T-helper 17 cell (primary cell): ENCODE data around the gene TRAPPC10. TPM values are rescaled to one million over a fixed set of nuclear protein-coding genes. Genes with fewer than 3 reads are reported as not detected.

Experiments used
- ATAC-seq: fragments of 150-1000 bp; cut with Tn5 transposase; 2 replicates; pipeline ENCODE4 v1.10.0; 2021; ENCODE audit warnings: mild to moderate bottlenecking, moderate library complexity
- DNase-seq, 3 donors: peaks; one replicate each; pipeline versions ENCODE4 v3.0.0 to v3.0.0-alpha.2; 2020 to 2021
- H3K9me3 ChIP-seq: one replicate; pipeline ENCODE4 v1.7.0; 2013; ENCODE audit warnings: low read length, mild to moderate bottlenecking; ENCODE audit not compliant: control insufficient read depth, poor library complexity, severe bottlenecking
- H3K27ac Mint-ChIP-seq: one replicate; pipeline ENCODE4 v1.8.0; 2022; ENCODE audit warnings: mild to moderate bottlenecking, moderate library complexity, mixed read lengths
- H3K27me3 Mint-ChIP-seq: one replicate; pipeline ENCODE4 v1.8.0; 2022; ENCODE audit warnings: mixed read lengths
- H3K36me3 Mint-ChIP-seq: one replicate; pipeline ENCODE4 v1.8.0; 2022; ENCODE audit warnings: low read depth, mixed read lengths
- H3K4me1 Mint-ChIP-seq: one replicate; pipeline ENCODE4 v1.8.0; 2022; ENCODE audit warnings: mild to moderate bottlenecking, mixed read lengths
- H3K4me3 Mint-ChIP-seq: one replicate; pipeline ENCODE4 v1.8.0; 2022; ENCODE audit warnings: mild to moderate bottlenecking, moderate library complexity, mixed read lengths
- total RNA-seq, 4 donors: library from RNA in 2 of 4; stranded (reverse) in 2 of 4; gene quantifications; one replicate each; pipeline ENCODE4 v1.2.3 and lab custom pipeline; 2022 to 2026

TRAPPC10 gene
- total RNA-seq, 2 donors from 2014 or later: 107 to 122 TPM

DNA sequence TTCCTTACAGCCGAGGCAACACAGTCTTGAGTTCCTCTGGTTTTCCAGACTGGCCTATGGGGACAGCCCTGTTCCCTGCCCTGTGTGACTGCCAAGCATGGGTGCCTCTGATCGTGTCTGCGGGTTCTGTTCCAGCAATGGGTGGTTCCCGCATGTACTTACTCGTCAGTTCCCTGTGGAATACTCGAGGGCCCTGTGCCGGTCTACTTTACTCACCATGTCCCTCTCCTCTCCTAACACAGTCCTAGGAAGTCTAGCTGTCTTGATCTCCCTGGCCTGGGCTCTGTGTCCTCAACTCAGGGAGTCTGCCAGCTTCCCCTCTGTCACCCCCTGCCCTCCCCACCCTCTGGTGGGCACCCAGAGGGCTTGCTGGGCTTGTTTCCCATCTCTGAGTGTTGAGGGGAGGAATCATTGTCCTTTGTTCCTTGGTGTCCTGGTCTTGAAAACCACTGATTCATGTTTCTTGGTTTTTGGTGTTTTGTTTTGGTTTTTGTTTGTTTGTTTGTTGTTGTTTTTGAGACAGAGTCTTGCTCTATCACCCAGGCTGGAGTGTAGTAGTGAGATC, 36.0 kb downstream of the TRAPPC10 start:
- Mint-ChIP-seq H3K36me3 (peaks cover 7% of the 10 kb centered on the region), H3K4me3 (no peak overlapping the region), H3K27me3 (no peaks in the 10 kb centered on the region), H3K4me1 (peaks cover 14% of the 10 kb centered on the region), H3K27ac (peak overlapping the region; percentile 93)
- no peaks in the 10 kb centered on the region for H3K9me3 ChIP-seq
- no peak for ATAC-seq
- DNase-seq: no peak

DNA sequence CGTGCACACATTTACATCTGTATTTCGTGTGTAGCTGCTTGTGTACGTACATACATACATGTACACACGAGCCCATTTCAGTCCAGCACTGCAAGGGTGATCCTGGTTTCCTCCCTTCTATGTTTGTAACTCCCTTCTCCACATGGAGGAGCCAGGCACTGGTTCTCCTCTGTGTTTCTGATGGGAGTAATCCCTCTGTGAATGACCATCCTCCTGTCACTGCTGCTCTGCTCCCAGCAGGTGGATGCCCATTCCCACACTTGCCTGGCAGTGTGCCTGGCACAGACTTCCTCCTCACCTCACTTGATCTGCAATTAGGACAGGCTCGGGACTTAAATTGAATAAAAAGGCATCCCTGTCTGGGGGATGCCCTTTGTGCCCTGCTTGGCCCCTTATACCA, 37.1 kb downstream of the TRAPPC10 start:
- H3K27ac Mint-ChIP-seq: peak overlapping the region; percentile 93
- H3K4me1 Mint-ChIP-seq: peaks cover 14% of the 10 kb centered on the region
- H3K9me3 ChIP-seq: no peaks in the 10 kb centered on the region
- H3K36me3 Mint-ChIP-seq: peaks cover 7% of the 10 kb centered on the region
- no peak overlapping the region for H3K4me3 Mint-ChIP-seq
- no peaks in the 10 kb centered on the region for H3K27me3 Mint-ChIP-seq
- ATAC-seq (no peak), DNase-seq (no peak)

DNA sequence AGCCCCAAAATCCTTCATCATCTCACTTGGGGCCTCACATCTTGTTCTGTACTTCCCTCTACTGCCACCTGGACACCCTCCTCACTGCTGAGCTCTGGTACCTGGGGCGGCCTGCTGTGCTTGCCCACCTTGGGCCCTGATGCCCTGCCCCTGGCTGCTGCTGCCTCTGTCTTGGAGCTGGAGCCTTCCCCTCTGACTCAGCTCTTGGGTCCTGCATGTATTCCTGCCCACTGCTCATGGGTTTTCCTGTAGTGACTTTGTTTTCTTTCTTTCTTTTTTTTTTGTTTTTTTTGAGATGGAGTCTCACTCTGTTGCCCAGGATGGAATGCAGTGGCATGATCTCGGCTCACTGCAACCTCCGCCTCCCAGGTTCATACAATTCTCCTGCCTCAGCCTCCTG, 37.5 kb downstream of the TRAPPC10 start:
- ATAC-seq: no peak
- peaks cover 16% of the 10 kb centered on the region for H3K4me1 Mint-ChIP-seq
- H3K4me3 Mint-ChIP-seq: no peak overlapping the region
- peak overlapping the region; percentile 93 for H3K27ac Mint-ChIP-seq
- peaks cover 9% of the 10 kb centered on the region for H3K36me3 Mint-ChIP-seq
- no peaks in the 10 kb centered on the region for H3K27me3 Mint-ChIP-seq
- H3K9me3 ChIP-seq: no peaks in the 10 kb centered on the region
- DNase-seq: no peak

DNA sequence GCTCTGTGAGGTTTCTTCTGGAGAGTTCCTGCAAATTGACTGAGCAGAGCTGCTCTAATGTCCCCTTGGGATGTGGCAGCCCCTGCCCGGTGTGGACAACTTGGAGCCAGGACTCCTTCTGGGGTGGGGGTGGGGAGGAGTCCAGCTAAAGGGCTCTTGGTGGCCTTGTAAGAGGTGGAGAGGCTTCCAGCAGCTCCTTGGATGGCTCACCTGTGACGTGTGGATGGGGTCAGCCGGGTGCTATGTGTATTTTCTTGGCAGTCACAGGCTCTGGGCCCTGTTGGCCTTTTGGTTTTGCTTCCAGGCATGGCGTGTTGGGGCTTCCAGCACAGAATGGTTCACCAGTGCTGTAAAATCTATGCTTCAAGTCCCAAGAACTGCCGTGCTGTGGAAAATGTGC, 38.2 kb downstream of the TRAPPC10 start:
- no peaks in the 10 kb centered on the region for H3K9me3 ChIP-seq
- no peak overlapping the region for H3K4me3 Mint-ChIP-seq
- peaks cover 11% of the 10 kb centered on the region for H3K36me3 Mint-ChIP-seq
- no peak for ATAC-seq
- peak overlapping the region; percentile 93 for H3K27ac Mint-ChIP-seq
- no peaks in the 10 kb centered on the region for H3K27me3 Mint-ChIP-seq
- H3K4me1 Mint-ChIP-seq: peaks cover 17% of the 10 kb centered on the region
- DNase-seq: no peak

DNA sequence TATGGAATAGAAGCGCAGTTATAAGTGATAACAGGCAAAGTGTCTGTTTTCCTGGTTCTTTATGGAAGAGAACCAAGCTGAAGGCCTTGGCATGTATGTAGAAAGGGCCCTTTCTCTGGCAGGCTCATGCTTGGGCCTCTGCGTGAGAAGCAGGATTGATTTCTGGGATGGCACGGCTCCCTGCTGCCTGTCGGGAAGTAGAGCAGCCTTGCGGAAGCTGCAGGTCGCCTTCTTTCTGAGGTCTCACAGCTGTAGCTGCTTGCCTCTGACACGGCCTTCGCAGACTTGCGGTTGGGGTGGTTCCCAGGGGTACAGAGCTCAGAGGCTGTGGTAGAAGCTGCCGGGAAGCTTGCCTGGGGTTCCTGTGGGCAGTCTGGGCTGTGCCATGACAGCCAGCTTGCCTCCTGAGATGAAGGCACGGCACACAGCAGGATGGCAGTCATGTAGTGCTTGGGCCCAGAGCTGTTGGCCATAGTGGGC, 39.4 kb downstream of the TRAPPC10 start:
- H3K36me3 Mint-ChIP-seq: peaks cover 11% of the 10 kb centered on the region
- no peaks in the 10 kb centered on the region for H3K27me3 Mint-ChIP-seq
- peak overlapping the region; percentile 92 for H3K27ac Mint-ChIP-seq
- no peak for DNase-seq
- H3K4me3 Mint-ChIP-seq: no peak overlapping the region
- peaks cover 17% of the 10 kb centered on the region for H3K4me1 Mint-ChIP-seq
- H3K9me3 ChIP-seq: no peaks in the 10 kb centered on the region
- ATAC-seq: peak; percentile 41

DNA sequence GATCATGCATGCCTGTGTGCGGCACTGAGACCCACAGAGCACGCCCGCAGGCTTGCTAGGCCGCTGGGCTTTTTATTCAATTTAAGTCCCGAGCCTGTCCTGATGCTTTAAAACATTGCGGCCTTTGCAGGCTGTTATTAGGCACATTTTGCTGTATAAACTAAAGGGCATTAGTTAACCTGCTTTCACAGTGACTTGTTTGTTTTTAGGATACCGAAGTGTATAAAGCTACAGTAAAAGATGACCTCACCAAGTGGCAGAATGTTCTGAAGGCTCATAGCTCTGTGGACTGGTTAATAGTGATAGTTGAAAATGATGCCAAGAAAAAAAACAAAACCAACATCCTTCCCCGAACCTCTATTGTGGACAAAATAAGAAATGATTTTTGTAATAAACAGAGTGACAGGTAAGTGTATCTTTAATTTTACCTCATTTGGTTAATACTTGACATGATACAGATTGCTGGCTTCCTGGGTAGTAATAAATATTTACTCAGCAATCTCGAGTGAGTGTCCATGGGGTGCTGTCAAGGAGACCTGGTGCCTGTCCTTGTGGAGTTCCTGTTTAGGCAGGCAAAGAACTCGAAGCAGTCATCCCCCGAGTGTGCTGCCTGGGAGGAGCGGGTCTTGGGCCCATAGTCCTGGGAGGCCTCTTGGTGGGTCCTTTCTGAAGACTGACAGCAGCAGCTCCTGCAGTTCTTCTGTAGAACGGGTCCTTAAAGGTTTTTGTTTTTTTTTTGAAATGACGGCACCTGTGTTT, 40.1 kb downstream of the TRAPPC10 start:
- DNase-seq: no peak
- Mint-ChIP-seq H3K27me3 (no peaks in the 10 kb centered on the region), H3K27ac (peak overlapping the region; percentile 92), H3K4me1 (peaks cover 20% of the 10 kb centered on the region), H3K36me3 (peaks cover 11% of the 10 kb centered on the region), H3K4me3 (no peak overlapping the region)
- H3K9me3 ChIP-seq: no peaks in the 10 kb centered on the region
- ATAC-seq: no peak

DNA sequence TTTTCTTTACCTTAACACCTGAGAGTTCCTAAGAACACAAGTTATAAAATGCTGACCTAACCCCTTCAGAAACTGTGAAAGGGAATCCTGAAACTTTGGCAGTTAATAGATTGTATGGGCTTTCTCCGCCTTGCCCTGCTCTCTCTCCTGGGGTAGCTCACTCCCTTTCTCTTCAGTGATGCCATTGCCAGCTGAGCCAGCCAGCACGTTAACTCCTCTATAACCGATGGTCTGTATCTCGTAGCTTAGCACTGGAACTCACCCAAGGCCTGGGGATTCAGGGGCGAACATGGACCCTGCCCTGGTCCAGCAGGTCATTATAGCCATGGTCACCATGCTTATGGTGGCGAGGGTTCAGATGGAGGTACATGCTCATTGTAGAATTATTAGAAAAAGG, 40.7 kb downstream of the TRAPPC10 start:
- no peak overlapping the region for H3K4me3 Mint-ChIP-seq
- peaks cover 19% of the 10 kb centered on the region for H3K4me1 Mint-ChIP-seq
- ATAC-seq (no peak), DNase-seq (no peak)
- H3K9me3 ChIP-seq: no peaks in the 10 kb centered on the region
- peaks cover 9% of the 10 kb centered on the region for H3K36me3 Mint-ChIP-seq
- peak overlapping the region; percentile 92 for H3K27ac Mint-ChIP-seq
- no peaks in the 10 kb centered on the region for H3K27me3 Mint-ChIP-seq

DNA sequence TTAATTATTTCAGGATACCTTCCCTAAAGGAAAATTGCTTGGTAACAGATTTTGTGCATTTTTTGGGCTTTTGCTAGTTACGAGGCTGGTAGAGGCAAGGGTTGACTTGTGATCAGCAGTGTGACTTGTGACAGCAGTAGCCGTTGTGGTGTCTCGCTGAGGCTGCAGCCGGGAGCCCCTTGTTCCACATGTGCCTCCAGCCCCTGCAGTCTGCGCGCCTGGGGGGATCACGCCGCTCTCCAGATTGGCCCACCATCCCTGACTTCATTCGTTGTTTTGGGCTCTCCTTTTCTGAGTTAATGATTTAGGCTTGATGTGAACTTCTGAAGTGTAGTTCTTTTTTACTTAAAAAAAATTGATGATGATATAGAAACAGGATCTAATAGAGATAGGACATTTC, 41.5 kb downstream of the TRAPPC10 start:
- Mint-ChIP-seq H3K4me3 (no peak overlapping the region), H3K27ac (peak overlapping the region; percentile 92), H3K27me3 (no peaks in the 10 kb centered on the region), H3K36me3 (peaks cover 11% of the 10 kb centered on the region), H3K4me1 (peaks cover 23% of the 10 kb centered on the region)
- DNase-seq: no peak
- no peaks in the 10 kb centered on the region for H3K9me3 ChIP-seq
- no peak for ATAC-seq

DNA sequence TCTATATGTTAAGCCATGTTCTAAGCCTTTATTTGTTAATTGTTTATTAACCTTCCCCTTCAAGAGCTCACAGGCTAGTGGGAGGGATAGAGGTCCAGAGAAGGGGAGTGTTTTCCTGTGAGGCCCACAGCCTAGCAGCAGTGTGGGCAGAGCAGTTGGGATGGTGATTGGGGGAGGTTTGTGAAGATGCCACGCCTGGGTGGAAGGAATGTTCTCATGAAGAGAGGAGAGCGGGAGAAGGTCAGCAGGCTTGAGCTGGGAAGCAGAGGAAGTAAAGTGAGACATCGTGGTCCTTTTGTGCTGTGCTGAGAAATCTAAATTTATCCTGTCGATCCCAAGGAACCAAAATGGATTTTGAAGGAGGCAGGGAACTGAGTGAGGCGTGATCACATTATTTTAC, 42.6 kb downstream of the TRAPPC10 start:
- H3K27ac Mint-ChIP-seq: peak overlapping the region; percentile 92
- H3K36me3 Mint-ChIP-seq: peaks cover 11% of the 10 kb centered on the region
- peaks cover 24% of the 10 kb centered on the region for H3K4me1 Mint-ChIP-seq
- DNase-seq (no peak), ATAC-seq (no peak)
- H3K9me3 ChIP-seq: no peaks in the 10 kb centered on the region
- H3K4me3 Mint-ChIP-seq: no peak overlapping the region
- no peaks in the 10 kb centered on the region for H3K27me3 Mint-ChIP-seq

DNA sequence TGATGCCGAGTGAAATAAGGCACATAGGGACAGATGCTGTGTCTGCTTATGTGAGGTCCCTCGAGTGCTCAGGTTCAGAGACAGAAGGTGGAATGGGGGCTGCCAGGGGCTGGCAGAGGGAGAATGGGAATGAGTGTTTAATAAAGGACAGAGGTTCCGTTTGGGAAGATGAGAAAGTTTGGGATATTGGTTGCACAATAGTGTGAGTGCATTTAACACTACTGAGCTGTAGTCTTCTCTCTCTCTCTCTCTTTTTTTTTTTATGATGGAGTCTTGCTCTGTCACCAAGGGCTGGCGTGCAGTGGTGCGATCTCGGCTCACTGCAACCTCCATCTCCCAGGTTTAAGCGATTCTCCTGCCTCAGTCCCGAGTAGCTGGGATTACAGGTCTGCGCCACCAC, 44.9 kb downstream of the TRAPPC10 start:
- H3K9me3 ChIP-seq: no peaks in the 10 kb centered on the region
- Mint-ChIP-seq H3K4me1 (peaks cover 25% of the 10 kb centered on the region), H3K27ac (peak overlapping the region; percentile 98), H3K36me3 (peaks cover 11% of the 10 kb centered on the region), H3K4me3 (no peak overlapping the region), H3K27me3 (no peaks in the 10 kb centered on the region)
- no peak for ATAC-seq
- DNase-seq: no peak

DNA sequence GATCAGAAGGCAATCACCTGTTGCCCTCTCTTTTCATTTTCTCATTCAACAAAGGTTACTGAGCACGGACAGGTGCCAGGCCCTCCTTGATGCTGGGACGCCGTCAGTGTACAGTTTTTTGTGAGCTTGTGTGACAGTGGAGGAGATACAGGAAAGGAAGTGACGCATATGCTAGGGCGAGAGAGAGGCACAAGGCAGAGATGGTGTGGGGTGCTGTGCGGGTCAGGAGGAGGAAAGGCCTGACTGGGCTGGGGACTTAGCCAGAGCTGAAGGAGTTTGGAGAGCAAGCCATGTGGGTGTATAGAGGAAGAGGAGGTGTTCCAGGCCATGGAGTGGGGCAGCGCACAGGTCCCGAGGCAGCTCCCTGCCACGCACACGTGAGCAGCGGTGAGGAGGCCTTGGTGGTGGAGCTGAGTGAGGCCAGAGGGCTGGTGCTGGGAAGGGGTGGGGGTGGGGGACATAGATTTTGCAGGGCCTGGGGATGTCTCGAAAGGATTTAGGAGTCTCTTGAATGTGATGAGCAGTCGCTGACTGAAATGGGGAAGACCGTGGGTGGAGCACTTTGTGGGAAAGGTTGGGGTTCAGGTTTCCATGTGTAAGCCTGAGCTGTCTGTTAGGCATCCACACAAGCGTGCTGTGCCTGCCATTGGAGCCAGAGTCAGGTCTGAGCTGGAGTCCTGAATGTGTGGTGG, 46.0 kb downstream of the TRAPPC10 start:
- DNase-seq (peak in 1 of 3 donors; percentile 35), ATAC-seq (peak; percentile 93)
- Mint-ChIP-seq H3K27ac (peak overlapping the region; percentile 98), H3K4me1 (peaks cover 28% of the 10 kb centered on the region), H3K36me3 (peaks cover 9% of the 10 kb centered on the region), H3K27me3 (no peaks in the 10 kb centered on the region), H3K4me3 (peak overlapping the region; percentile 92)
- no peaks in the 10 kb centered on the region for H3K9me3 ChIP-seq

DNA sequence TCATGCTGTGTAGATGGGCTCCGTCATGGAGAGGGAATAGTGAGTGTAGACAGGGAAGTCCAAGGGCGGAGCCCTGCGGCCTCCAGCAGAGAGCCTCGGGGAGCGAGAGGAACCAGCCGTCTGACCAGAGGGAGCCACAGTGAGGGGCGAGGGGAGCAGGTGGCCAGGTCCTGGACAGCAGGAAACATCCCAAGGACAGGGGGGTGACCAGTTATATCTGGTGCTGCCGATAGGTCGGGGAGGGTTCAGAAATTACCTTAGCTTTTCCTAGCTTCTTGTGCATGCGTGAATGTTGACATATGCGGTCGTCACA, 46.5 kb downstream of the TRAPPC10 start:
- ATAC-seq (no peak), DNase-seq (no peak)
- peak overlapping the region; percentile 92 for H3K4me3 Mint-ChIP-seq
- peaks cover 9% of the 10 kb centered on the region for H3K36me3 Mint-ChIP-seq
- H3K4me1 Mint-ChIP-seq: peaks cover 29% of the 10 kb centered on the region
- H3K9me3 ChIP-seq: no peaks in the 10 kb centered on the region
- no peaks in the 10 kb centered on the region for H3K27me3 Mint-ChIP-seq
- H3K27ac Mint-ChIP-seq: peak overlapping the region; percentile 98

DNA sequence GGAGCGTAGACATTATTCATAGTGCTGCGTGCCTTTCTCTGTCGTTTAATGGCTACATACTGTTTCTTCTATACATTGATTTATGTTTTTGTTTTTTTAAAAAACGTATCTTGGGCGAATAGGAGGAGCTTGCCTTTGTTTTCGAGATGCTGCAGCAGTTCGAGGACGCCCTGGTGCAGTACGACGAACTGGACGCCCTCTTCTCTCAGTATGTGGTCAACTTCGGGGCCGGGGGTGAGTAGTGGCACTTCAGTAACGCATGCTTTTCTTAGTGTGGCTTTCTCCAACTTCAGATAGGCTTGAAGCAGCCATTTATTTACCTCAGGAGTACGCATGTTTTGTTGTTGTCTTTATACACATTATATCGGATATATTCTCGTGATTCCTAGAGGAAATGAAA, 46.9 kb downstream of the TRAPPC10 start:
- peak overlapping the region; percentile 98 for H3K27ac Mint-ChIP-seq
- DNase-seq (no peak), ATAC-seq (no peak)
- no peaks in the 10 kb centered on the region for H3K27me3 Mint-ChIP-seq
- no peaks in the 10 kb centered on the region for H3K9me3 ChIP-seq
- peak overlapping the region; percentile 21 for H3K4me3 Mint-ChIP-seq
- H3K4me1 Mint-ChIP-seq: peaks cover 30% of the 10 kb centered on the region
- H3K36me3 Mint-ChIP-seq: peaks cover 9% of the 10 kb centered on the region
